ENCODE data around the gene OSER1.

DNA sequence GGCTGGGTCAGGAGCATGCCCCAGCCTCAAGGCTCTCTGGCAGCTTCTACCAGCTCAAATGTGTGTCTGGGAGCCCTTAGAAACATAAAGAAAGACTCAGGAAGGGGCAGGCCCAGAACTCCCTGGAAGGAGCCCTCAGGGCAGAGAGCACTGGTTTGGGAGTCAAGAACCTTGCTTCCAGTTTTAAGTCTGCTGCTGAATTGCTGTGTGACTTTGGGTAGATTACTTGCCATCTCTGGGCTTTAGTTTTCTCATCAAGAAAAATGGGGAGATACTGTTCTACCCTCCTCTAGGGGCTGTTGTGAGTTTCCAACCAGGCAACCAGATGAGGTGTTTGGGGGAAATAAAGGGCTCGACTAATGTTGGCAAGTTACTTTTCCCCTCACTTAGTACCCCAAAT lies 45.4 kb upstream of the OSER1 start:
- TF ChIP-seq EP300 (IDR thresholded peaks at IDR 0.05) (no peak), POLR2A (IDR thresholded peaks at IDR 0.05; ENCODE audit: low read depth) (no peak), POLR2AphosphoS5 (IDR thresholded peaks at IDR 0.05) (no peak)
- TF ChIP-seq, protein P1, sequence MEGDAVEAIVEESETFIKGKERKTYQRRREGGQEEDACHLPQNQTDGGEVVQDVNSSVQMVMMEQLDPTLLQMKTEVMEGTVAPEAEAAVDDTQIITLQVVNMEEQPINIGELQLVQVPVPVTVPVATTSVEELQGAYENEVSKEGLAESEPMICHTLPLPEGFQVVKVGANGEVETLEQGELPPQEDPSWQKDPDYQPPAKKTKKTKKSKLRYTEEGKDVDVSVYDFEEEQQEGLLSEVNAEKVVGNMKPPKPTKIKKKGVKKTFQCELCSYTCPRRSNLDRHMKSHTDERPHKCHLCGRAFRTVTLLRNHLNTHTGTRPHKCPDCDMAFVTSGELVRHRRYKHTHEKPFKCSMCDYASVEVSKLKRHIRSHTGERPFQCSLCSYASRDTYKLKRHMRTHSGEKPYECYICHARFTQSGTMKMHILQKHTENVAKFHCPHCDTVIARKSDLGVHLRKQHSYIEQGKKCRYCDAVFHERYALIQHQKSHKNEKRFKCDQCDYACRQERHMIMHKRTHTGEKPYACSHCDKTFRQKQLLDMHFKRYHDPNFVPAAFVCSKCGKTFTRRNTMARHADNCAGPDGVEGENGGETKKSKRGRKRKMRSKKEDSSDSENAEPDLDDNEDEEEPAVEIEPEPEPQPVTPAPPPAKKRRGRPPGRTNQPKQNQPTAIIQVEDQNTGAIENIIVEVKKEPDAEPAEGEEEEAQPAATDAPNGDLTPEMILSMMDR (IDR thresholded peaks at IDR 0.05) = no peak

Data from esophagus muscularis mucosa (tissue), 4 donors.